ENCODE data around the gene ADAMTS3. TPM values are rescaled to one million over a fixed set of nuclear protein-coding genes. Genes with fewer than 3 reads are reported as not detected.

The ADAMTS3 gene
- total and polyA plus RNA-seq, 2 donors (not counting 1 experiment from before 2014, with no cell fraction given) = not detected

GRCh38 chr4:72358483-72358882, 210.5 kb downstream of the ADAMTS3 start:
- no peaks in the 10 kb centered on the region for H3K9me3 Mint-ChIP-seq (ENCODE audit: insufficient read depth)
- H3K4me1 Mint-ChIP-seq = no peaks in the 10 kb centered on the region
- Histone ChIP-seq H2AFZ (ENCODE audit: insufficient read depth, low read depth, low read length, poor library complexity, severe bottlenecking) (no peak overlapping the region), H4K20me1 (ENCODE audit: control insufficient read depth, insufficient read depth, low read length, poor library complexity, severe bottlenecking) (no peaks in the 10 kb centered on the region), H3K4me2 (replicated peaks; ENCODE audit: low read depth, low read length, poor library complexity, severe bottlenecking) (no peak overlapping the region), H3K9ac (ENCODE audit: low read length) (no peak overlapping the region), H3K36me3 (replicated peaks in 1 of 2; ENCODE audit: control extremely low read depth in 1 of 2, control insufficient read depth in 1 of 2, extremely low read depth in 1 of 2, insufficient read depth in 2 of 2, low read length in 1 of 2) (no peaks in the 10 kb centered on the region), H3K9me3 (ENCODE audit: control extremely low read depth in 1 of 3, control insufficient read depth in 2 of 3, insufficient read depth in 1 of 3, low read length in 2 of 3) (no peaks in the 10 kb centered on the region), H3K4me1 (ENCODE audit: control insufficient read depth in 2 of 2, insufficient read depth in 2 of 2, low read length in 2 of 2) (no peaks in the 10 kb centered on the region), H3K4me3 (ENCODE audit: control extremely low read depth in 1 of 5, extremely low read depth in 1 of 5, insufficient read depth in 1 of 5, low read depth in 2 of 5, low read length in 4 of 5) (no peak overlapping the region), H3K27ac (ENCODE audit: low read length in 2 of 2) (no peak overlapping the region), H3K79me2 (ENCODE audit: control insufficient read depth, insufficient read depth, low read length) (no peaks in the 10 kb centered on the region), H3K27me3 (replicated peaks in 1 of 4; ENCODE audit: control extremely low read depth in 1 of 4, control insufficient read depth in 3 of 4, insufficient read depth in 4 of 4, low read length in 3 of 4) (no peaks in the 10 kb centered on the region)
- WGBS (ENCODE audit: insufficient coverage) = no CpG with 5 or more reads among the region's 2 CpGs
- TF ChIP-seq EZH2 (IDR thresholded peaks at IDR 0.05; ENCODE audit: borderline replicate concordance, insufficient read depth, low read depth, low read length, poor library complexity, severe bottlenecking) (no peak), CTCF (IDR thresholded peaks at IDR 0.05) (no peak)
- no peak overlapping the region for H3K4me3 Mint-ChIP-seq
- H3K27me3 Mint-ChIP-seq = no peaks in the 10 kb centered on the region
- DNase-seq (no peak), ATAC-seq (ENCODE audit: low read depth) (no peak)
- no peak overlapping the region for H3K27ac Mint-ChIP-seq
- ChIA-PET CTCF (no interaction called here), POLR2A (no interaction called here)
- intact Hi-C loops (cut with micrococcal nuclease) = no loop called here

- H3K9me3 ChIP-seq (ENCODE audit: control extremely low read depth in 1 of 3, control insufficient read depth in 2 of 3, insufficient read depth in 1 of 3, low read length in 2 of 3) = no peaks in the 10 kb centered on the region
- no peak for TF ChIP-seq CTCF (IDR thresholded peaks at IDR 0.05)
- no peak for TF ChIP-seq EZH2 (IDR thresholded peaks at IDR 0.05; ENCODE audit: borderline replicate concordance, insufficient read depth, low read depth, low read length, poor library complexity, severe bottlenecking)
- Mint-ChIP-seq H3K27me3 (no peaks in the 10 kb centered on the region), H3K4me1 (no peaks in the 10 kb centered on the region), H3K27ac (no peak overlapping the region), H3K9me3 (ENCODE audit: insufficient read depth) (no peaks in the 10 kb centered on the region), H3K4me3 (no peak overlapping the region)
- ChIA-PET POLR2A (no interaction called here), CTCF (no interaction called here)
- no peak overlapping the region for H3K9ac ChIP-seq (ENCODE audit: low read length)
- 60% methylated on average over 1 of the region's 1 CpG for WGBS (ENCODE audit: insufficient coverage)
- intact Hi-C loops (cut with micrococcal nuclease) = no loop called here
- H3K4me1 ChIP-seq (ENCODE audit: control insufficient read depth in 2 of 2, insufficient read depth in 2 of 2, low read length in 2 of 2) = no peaks in the 10 kb centered on the region
- no peak overlapping the region for H3K4me2 ChIP-seq (replicated peaks; ENCODE audit: low read depth, low read length, poor library complexity, severe bottlenecking)
- H3K27ac ChIP-seq (ENCODE audit: low read length in 2 of 2) = no peak overlapping the region
- H3K36me3 ChIP-seq (replicated peaks in 1 of 2; ENCODE audit: control extremely low read depth in 1 of 2, control insufficient read depth in 1 of 2, extremely low read depth in 1 of 2, insufficient read depth in 2 of 2, low read length in 1 of 2) = no peaks in the 10 kb centered on the region
- H2AFZ ChIP-seq (ENCODE audit: insufficient read depth, low read depth, low read length, poor library complexity, severe bottlenecking) = no peak overlapping the region
- H4K20me1 ChIP-seq (ENCODE audit: control insufficient read depth, insufficient read depth, low read length, poor library complexity, severe bottlenecking) = no peaks in the 10 kb centered on the region
- no peak for ATAC-seq (ENCODE audit: low read depth)
- H3K27me3 ChIP-seq (replicated peaks in 1 of 4; ENCODE audit: control extremely low read depth in 1 of 4, control insufficient read depth in 3 of 4, insufficient read depth in 4 of 4, low read length in 3 of 4) = no peaks in the 10 kb centered on the region
- no peak overlapping the region for H3K4me3 ChIP-seq (ENCODE audit: control extremely low read depth in 1 of 5, extremely low read depth in 1 of 5, insufficient read depth in 1 of 5, low read depth in 2 of 5, low read length in 4 of 5)
- DNase-seq = no peak
- H3K79me2 ChIP-seq (ENCODE audit: control insufficient read depth, insufficient read depth, low read length) = no peaks in the 10 kb centered on the region
Measured at GRCh38 chr4:72357908-72358307, 211.1 kb downstream of the ADAMTS3 start.
